ENCODE data around the gene YEATS2.

The YEATS2 gene

DNA sequence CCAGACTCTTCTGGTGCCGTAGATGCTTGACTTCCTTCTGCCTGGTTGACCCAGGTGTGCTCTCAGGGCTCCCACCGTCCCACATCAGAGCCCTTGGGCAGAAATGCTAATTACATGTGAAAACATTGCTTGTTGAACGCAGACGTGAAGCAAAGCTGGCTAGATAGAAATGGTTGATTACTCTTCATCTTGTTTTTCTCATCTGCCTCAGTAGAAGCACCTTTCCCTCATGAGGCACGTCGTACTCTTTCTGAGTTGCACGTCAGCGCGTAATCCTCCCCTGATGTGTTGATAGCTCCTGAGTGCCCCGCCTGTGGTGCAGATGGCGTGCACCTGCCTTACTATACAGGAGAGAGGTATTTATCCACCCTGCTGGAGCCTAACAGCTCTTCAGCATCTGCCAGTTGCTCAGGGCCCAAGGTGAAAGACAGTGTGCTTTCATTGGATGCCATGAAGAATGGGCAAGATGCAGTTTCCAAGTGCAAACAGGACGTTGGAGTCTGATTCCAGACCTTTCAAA, 109.7 kb downstream of the YEATS2 start:
- no peak for TF ChIP-seq POLR2AphosphoS5 (IDR thresholded peaks at IDR 0.05; ENCODE audit: low read depth, low read length)
- no peak for TF ChIP-seq FOXP2 (optimal IDR thresholded peaks at IDR 0.05; ENCODE audit: borderline replicate concordance, extremely low read depth, extremely low read length, insufficient read depth)
- no peak for TF ChIP-seq SIN3A (IDR thresholded peaks at IDR 0.05; ENCODE audit: borderline replicate concordance, insufficient read depth, low read length)
- TF ChIP-seq TAF1 (IDR thresholded peaks at IDR 0.05; ENCODE audit: borderline replicate concordance, insufficient read depth, low read length), result no peak
- TF ChIP-seq, protein P1, sequence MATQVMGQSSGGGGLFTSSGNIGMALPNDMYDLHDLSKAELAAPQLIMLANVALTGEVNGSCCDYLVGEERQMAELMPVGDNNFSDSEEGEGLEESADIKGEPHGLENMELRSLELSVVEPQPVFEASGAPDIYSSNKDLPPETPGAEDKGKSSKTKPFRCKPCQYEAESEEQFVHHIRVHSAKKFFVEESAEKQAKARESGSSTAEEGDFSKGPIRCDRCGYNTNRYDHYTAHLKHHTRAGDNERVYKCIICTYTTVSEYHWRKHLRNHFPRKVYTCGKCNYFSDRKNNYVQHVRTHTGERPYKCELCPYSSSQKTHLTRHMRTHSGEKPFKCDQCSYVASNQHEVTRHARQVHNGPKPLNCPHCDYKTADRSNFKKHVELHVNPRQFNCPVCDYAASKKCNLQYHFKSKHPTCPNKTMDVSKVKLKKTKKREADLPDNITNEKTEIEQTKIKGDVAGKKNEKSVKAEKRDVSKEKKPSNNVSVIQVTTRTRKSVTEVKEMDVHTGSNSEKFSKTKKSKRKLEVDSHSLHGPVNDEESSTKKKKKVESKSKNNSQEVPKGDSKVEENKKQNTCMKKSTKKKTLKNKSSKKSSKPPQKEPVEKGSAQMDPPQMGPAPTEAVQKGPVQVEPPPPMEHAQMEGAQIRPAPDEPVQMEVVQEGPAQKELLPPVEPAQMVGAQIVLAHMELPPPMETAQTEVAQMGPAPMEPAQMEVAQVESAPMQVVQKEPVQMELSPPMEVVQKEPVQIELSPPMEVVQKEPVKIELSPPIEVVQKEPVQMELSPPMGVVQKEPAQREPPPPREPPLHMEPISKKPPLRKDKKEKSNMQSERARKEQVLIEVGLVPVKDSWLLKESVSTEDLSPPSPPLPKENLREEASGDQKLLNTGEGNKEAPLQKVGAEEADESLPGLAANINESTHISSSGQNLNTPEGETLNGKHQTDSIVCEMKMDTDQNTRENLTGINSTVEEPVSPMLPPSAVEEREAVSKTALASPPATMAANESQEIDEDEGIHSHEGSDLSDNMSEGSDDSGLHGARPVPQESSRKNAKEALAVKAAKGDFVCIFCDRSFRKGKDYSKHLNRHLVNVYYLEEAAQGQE (IDR thresholded peaks at IDR 0.05; ENCODE audit: insufficient read depth in 1 of 2, low read depth in 2 of 2, low read length in 2 of 2), result no peak

DNA sequence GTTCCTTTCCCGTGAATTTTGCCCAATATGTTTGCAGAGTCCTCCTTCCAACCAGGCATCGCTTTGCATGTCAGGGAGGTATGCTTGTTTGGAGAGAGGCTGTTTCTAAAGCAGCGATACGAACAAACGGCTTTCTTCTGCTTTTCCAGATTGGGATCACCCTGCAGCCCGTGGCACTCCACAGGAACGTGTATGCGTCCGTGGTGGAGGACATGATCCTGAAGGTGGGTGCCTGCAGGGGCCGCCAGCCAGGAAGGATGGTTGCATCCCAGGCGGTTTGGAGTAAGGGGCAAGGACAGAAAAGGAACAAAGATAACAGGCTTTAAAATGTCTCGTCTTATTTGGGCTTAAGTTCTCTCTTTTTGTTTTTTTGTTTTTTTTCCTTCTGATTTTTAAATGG, 110.3 kb downstream of the YEATS2 start:
- TF ChIP-seq, protein P1 (IDR thresholded peaks at IDR 0.05; ENCODE audit: insufficient read depth in 1 of 2, low read depth in 2 of 2, low read length in 2 of 2), result no peak
- TF ChIP-seq TAF1 (IDR thresholded peaks at IDR 0.05; ENCODE audit: borderline replicate concordance, insufficient read depth, low read length) (no peak), FOXP2 (optimal IDR thresholded peaks at IDR 0.05; ENCODE audit: borderline replicate concordance, extremely low read depth, extremely low read length, insufficient read depth) (no peak), SIN3A (IDR thresholded peaks at IDR 0.05; ENCODE audit: borderline replicate concordance, insufficient read depth, low read length) (no peak), POLR2AphosphoS5 (IDR thresholded peaks at IDR 0.05; ENCODE audit: low read depth, low read length) (no peak)

DNA sequence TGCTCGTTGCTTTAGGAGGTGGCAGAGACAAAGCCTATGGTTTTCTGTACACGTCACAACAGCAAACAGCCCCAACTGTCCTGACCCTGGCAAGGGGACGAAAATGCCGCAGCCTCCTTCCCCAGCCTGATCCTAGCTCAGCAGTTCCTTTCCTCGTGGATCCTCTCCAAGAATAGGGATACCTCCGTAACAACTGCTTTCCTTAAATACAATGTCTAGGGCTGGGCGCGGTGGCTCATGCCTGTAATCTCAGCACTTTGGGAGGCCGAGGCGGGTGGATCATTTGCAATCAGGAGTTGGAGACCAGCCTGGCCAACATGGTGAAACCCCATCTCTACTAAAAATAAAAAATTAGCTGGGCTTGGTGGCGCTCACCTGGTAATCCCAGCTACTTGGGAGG, 110.8 kb downstream of the YEATS2 start:
- no peak for TF ChIP-seq FOXP2 (optimal IDR thresholded peaks at IDR 0.05; ENCODE audit: borderline replicate concordance, extremely low read depth, extremely low read length, insufficient read depth)

DNA sequence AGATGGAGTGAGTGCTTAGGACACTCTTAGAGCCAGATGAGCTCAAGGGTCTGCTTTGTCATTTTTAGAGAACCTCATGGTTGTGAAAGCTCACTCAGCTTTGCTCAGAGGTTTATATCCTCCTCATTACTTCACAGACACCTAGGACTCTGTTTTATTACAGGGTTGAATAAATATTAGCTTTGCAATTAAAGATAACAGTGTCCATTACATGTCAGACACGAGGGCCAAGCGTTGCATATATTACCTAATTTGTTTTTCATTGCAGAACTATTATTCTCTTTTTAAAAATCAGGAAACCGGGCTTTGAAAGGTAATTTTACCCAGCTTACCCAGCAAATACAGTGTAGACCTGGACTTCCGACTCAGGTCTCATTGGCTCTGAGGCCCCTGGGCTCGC, 111.7 kb downstream of the YEATS2 start:
- no peak for TF ChIP-seq TAF1 (IDR thresholded peaks at IDR 0.05; ENCODE audit: borderline replicate concordance, insufficient read depth, low read length)
- TF ChIP-seq POLR2AphosphoS5 (IDR thresholded peaks at IDR 0.05; ENCODE audit: low read depth, low read length), result no peak
- TF ChIP-seq, protein P1 (IDR thresholded peaks at IDR 0.05; ENCODE audit: insufficient read depth in 1 of 2, low read depth in 2 of 2, low read length in 2 of 2), result no peak
- no peak for TF ChIP-seq FOXP2 (optimal IDR thresholded peaks at IDR 0.05; ENCODE audit: borderline replicate concordance, extremely low read depth, extremely low read length, insufficient read depth)
- TF ChIP-seq SIN3A (IDR thresholded peaks at IDR 0.05; ENCODE audit: borderline replicate concordance, insufficient read depth, low read length), result no peak

DNA sequence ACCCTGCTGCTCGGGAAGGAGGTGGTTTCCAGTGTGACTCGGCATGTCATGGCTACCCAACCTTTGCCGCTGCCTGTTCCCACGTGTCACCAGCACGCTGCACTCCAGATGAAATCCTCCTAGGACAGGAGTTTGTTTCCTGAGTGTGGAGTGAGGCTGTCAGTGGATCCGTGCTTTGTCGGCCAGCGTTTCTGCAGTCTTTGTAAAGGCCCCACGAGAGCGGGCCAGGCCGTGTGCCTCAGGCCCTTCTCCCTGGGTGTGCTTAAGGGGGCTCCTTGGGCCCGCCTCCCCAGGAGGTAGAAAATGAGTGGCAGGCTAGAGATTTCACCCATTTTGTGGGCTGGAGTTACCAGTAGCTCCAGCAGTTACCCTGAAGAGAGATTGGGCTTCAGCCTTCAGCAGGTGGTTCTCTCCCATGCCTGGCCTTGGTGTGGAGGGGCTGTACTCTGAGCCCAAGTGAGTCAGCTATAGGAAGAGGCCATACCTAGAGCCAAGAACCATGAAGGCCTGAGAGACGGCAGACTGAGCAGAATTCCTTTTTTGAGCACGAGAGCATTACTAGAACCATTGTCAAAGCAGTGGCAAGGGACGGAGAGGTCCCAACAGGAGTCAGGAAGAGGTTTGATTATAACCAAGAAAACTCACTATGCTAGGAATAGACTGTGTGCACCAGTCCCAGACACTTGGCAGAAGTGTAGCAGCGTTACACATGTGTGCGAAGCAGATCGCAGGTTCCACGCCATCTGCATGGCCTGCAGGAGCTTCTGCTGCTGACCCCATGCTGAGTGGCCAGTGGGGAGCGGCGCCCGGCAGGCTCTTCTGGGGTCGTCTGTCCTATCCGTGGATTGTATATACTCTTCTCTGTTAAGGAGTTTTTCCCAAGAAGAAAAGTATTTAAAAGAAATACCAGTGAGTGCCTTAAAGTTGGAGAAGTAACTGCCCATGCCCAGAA, 113.3 kb downstream of the YEATS2 start:
- TF ChIP-seq POLR2AphosphoS5 (IDR thresholded peaks at IDR 0.05; ENCODE audit: low read depth, low read length), result no peak
- TF ChIP-seq, protein P1 (IDR thresholded peaks at IDR 0.05; ENCODE audit: insufficient read depth in 1 of 2, low read depth in 2 of 2, low read length in 2 of 2), result no peak
- no peak for TF ChIP-seq TAF1 (IDR thresholded peaks at IDR 0.05; ENCODE audit: borderline replicate concordance, insufficient read depth, low read length)
- no peak for TF ChIP-seq SIN3A (IDR thresholded peaks at IDR 0.05; ENCODE audit: borderline replicate concordance, insufficient read depth, low read length)
- TF ChIP-seq FOXP2 (optimal IDR thresholded peaks at IDR 0.05; ENCODE audit: borderline replicate concordance, extremely low read depth, extremely low read length, insufficient read depth), result no peak

Data from PFSK-1 (cell line).